ENCODE measurements around the gene SCN2A.

SCN2A gene

DNA sequence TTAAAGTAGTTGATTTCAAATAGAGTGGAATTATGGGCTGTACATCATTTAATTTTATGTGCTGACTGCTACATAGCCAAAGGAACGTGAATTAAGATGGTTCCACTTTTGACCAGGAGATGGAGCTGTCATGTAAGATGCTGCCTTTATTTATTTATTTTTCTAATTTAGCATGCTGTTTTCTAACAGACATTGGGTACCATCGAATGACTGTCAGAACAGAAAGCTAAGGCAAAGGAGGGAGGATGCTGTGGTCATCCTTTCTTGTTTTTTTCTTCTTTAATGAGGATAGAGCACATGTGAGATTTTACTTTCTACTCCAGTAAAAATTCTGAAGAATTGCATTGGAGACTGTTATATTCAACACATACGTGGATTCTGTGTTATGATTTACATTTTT lies at the start of gene SCN2A:
TSS of gene SCN2A (plus strand) at position 185 of the 400 bp plus-strand sequence. CDS start 56,410 bp downstream, outside the sequence.
- no peak for DNase-seq (ENCODE audit: low read depth)

DNA sequence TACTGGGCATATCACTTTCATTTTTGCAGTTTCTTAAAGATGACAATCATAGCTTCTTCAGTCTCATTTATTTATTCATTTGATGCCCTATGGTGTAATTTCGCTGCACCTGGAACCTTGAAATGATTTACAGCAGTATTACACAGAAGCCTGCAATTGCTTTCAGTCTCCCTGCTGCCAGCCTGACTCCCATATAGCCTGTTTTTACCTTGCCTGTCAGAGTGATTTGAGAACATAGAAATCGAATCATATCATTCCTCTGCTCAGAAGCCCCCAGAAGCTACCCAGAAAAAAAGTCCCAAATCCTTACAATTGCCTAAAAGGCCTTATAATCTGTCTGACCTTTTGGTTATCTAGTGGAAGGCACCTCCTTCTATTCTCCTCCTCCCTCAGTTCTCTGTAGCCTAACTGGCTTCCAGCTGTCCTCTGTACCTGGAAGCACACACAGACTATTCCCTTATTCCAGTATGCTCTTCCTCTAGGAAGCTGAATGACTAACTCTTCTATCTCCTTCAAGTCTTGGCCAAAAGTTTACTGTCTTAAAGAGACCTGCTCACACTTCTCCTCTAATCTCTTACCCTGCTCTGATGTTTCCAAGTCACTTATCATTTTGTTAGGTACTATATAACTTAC lies 48.0 kb upstream of the SCN2A start:
- no peak for DNase-seq (ENCODE audit: low read depth)

DNA sequence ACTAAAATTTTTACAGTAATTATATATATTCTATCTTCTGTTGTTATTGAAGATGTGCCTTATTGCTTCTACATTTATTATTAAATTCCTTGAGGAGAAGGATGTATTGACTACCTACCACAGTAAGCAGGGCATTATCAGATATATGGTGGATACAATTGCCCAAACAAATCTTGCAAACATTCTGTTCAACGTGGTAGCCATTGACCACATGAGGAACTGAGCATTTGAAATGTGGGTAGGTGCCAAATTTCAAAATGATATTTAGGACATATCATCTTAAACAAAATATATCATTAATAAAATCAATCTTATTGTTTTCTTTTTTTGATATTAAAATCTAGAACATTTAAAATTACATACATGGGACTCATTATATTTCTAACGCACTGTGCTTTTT lies 46.5 kb upstream of the SCN2A start:
- DNase-seq (ENCODE audit: low read depth): no peak

DNA sequence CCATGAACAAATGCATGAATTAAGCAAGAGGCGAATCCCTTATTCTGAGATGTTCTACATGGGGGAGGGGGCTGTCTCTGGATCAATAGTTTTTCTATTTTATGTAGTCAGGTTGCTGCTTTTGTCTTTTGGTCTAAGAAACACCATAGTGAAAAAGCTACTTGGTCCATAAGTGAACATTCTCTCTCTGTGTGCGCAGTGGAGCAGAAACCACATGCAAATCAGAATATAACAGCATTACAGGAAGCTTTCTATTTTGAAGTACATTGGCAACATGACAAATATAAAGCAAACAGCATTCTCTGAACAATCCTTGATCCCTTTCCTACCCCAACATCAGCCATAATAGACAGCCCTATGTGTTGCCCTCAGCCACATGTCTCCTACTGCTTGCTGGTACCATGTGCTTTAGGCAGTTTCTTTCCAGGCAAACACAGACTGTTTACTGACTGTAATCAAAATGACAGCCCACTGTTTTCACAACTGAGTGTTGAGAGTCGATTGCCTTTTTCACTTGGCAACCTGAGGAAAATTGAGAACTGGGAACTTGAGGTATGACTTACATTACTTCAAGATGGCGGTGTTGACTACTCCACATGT lies 45.9 kb upstream of the SCN2A start:
- no peak for DNase-seq (ENCODE audit: low read depth)

DNA sequence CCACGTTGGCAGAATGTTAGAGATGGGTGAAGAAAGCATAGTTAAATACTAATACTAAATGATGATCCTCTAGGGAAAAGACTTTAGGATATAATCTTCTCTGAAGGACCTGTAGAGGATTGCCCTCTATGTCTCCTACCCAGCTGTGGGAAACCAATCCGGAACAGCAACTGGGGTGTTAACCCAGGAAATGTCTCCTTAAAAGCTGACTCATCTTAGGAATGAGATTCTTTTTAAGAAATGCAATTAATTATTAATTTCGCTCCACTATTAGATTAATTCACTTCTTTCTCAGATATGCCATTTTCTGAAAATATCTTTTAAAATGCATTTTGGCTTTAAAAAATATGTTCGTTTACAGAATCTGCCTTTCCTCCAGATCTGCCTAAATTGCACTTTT lies 42.8 kb upstream of the SCN2A start:
- no peak for DNase-seq (ENCODE audit: low read depth)

DNA sequence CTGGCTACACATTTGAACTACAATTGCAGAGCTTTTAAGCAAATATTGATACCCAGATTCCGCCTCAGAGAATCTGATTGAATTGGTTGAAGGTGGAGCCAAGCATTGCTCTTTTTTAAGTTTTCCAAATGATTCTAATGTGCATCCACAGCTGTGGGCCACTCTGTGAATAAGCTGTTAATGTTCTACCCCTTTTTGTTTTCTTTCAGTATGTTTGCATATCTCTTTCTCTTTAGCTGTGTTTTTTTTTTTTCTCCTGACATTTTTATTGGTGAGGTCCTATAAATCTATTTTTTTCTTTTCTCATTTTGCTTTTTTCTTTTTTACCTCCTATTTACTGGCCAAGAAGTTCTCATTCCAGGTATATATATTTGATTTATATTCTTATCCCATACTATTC lies 41.9 kb upstream of the SCN2A start:
- DNase-seq (ENCODE audit: low read depth): no peak

DNA sequence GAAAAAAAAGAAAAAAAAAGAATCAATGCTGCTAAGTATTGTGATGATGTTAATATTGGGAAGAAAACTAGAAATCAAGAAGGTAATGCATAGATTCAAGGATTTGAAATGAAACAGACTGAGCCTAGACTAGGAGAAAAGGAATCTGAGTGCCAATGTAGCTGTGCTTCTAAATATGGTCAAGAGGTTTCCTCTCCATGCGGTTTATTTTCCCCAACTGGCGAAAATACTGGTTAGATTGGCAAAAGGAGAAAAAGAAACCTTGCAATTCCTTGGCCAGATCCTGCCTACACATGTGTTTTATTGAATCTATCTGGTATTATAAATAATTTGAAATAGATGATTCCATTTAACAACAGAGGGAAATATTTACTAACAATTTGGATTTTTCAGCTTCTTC lies 41.0 kb upstream of the SCN2A start:
- no peak for DNase-seq (ENCODE audit: low read depth)

DNA sequence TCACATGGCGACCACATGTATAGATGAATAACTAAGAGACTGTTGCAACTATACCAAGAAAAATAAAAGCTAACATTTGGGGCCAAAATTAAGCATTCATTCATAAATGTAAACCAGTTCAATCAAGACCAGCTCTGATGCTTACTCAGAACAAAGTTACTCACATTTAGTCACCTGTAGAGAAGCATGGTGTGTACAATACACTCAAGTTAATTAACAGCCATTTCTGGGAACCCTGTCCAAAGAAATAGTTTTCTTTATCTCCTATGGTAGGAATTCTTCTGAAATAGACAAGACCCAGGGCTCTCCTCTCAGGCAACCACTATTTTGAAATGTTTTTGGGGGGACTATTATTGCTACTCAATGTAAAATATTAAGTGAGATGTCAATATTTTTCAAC lies 37.0 kb upstream of the SCN2A start:
- DNase-seq (ENCODE audit: low read depth): no peak

DNA sequence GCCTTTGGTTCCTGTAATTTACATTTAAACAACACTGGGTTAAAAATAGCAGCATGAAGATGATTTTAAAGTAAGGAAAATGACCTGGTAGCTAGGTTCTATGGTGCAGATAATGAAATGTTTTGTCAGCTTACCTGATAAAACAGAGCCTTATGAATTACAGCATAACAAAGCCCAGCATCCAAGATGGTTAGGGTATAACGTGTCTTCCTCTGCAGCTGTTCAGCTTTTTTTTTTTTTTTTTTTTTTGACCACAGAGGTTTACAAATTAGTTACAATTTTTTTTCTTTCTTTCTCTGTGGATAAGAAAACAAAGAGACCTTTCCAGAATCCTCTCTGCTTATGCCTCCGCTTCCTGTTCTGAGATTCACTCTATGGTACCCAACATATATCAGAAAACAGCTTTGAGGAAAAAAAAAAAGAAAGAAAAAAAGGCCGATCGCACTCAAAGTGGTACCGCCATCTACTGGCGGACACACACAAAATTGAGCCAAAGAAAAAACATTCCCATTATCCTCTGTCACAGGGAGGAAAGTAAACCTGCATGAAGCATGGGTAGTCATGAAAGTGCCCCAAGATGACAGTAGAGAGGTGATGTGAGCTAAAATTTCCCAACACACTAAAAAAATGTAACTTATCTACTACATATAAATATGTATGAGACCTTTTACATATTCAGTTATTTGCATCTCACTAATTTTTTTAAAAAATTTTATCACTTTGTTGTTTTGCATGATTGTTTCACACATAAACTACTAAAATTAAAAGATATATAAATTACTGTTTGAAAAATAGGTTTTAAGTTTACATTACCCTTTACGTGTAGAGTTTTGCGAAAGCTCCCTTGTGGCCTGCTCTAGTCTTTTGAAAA lies 35.3 kb upstream of the SCN2A start, which contains the start of gene SCN3A:
TSS of gene SCN3A (minus strand) at position 362 of the 871 bp plus-strand sequence. CDS start 27,656 bp downstream, outside the sequence.
- DNase-seq (ENCODE audit: low read depth): no peak

DNA sequence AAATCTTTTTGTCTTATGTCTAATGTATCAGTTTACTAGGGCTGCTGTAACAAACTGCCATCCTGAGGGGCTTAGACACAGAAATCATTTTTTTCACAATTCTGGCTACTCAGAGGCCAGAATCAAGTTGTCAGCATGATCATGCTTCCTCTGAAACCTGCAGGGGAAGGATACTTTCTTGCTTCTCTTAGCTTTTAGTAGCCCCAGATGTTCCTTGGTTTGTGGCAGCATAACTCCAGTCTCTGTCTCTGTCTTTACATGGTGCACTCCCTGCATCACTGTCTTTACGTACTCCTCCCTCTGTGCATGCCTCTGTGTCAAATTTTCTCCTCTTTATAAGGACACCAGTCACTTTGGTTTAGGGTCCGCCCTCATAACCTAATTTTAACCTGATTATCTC lies 33.3 kb upstream of the SCN2A start:
- DNase-seq (ENCODE audit: low read depth): no peak

DNA sequence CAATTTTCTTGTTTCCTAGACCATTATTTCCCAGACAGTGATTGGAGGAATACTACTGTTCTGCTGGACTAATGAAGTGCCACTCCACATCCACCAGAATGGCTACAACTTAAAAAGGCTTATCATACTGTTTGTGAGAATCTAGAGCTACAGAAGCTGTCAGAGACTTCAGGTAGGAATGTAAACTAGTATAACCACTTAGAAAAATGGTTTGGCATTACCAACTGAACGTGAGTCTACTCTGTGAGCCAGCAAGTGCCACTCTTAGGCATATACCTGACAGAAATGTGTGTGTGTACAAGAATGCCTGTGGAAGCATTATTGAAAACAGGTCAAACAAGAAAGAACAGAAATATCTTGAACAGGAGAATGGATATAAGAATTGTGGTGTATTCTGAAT lies 31.1 kb upstream of the SCN2A start:
- DNase-seq (ENCODE audit: low read depth): no peak

DNA sequence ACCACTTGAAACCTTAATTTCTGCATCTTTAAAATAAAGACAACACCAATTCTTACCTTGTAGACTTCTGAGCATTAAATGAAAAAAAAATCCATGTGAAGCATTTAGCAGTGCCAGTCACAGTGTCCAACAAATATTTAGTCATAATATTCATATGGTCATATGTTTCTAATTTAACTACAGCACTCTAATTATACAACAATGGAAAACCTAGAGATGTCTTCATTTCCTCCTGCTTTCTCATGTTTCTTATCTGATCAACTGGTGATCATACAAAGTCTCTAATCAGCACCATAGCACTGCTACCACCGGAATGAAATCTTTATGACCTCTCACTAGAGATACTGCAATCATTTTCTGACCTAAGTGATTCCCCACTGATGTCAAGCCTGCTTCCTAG lies 25.1 kb upstream of the SCN2A start:
- DNase-seq (ENCODE audit: low read depth): no peak

DNA sequence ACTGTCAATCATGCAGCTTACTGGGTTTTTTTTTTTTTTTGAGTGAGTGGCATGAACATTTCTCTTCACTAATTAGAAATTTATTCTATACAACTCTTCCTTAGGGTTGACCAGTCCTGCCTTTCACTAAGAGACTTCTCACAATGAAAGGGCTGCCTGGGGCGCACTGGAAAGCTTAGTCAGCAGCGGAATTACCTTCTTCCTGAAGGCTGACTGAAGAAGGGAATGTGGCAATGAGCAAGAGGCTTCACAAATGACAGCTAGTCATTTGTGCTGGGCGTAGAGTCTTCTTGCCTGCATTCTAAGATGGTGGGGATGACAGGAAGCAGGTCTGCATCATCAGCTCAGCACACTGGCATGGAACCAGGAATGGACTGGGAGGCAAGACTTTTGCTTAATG lies 19.7 kb upstream of the SCN2A start:
- DNase-seq (ENCODE audit: low read depth): no peak

DNA sequence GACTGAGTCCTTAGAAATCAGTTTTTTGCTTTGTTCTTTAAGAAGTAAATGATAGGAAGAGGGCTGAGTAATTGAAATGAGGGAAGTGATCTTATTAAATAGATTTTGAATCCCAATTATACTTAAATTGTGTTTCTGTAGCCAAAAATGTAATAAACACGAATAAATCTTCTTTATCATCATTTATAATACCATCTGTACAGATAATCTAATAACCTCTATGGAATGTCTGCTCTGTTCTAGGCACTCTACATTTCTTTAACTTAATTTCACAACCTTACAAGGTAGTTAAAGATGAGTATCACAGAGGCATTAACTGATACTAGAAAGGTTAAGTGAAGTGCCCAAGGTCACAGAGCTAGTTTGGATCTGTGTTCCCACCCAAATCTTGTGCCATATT lies 14.3 kb upstream of the SCN2A start:
- no peak for DNase-seq (ENCODE audit: low read depth)

DNA sequence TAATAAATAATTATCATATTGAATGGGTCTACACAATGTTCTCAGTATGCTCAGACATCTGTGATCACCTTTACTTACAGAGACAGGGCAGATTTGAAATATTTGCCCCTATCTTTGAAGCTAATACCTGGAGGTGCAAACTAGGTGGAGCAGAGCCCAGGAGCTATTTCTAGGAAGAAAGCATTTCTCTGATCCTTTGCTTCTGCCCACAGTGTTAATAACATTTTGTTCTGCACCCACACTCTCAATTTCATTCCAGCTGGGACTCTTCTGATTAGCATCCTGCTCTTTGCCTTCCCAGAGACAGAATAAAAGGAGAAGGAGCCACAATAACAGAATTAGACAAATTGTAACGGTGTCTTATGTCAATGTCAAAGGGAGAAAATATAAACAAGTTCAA lies 11.6 kb upstream of the SCN2A start:
- DNase-seq (ENCODE audit: low read depth): no peak

DNA sequence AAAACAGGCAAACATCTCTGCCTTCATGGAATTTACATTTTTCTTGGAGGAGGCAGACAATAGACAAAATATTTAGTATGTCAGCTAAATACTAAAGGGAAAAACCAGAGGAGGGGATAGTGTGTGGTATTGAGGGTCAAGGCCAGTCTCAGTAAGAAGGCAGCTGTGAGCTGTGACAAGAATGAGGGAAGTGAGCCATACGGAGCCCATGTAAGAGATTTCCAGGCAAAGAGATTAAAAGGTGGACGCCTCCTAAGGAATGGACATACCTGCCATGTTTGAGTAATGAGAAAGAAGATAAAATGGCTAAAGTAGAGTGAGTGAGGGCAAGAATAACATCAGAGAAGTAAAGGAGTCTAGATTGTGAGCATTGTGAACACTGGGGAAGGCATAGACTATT lies 2.2 kb upstream of the SCN2A start:
- no peak for DNase-seq (ENCODE audit: low read depth)

DNA sequence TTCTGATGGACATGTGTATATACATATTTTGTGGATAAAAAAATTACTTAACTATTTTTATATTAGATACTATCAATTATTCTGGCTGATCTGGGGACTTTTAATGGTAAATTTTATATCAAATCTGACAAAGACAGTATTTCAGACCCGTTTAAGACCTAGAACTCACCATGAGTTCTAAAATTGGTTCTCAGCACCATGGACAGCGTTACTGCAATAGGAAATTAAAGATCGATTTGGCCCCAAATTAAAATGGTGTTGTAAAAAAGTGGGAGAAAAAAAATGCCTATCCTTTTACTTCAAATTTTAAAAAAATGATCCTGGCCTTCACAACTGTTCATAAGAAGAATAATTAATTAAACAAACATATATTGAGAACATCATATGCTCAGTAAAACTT lies 919 bp upstream of the SCN2A start:
- no peak for DNase-seq (ENCODE audit: low read depth)

DNA sequence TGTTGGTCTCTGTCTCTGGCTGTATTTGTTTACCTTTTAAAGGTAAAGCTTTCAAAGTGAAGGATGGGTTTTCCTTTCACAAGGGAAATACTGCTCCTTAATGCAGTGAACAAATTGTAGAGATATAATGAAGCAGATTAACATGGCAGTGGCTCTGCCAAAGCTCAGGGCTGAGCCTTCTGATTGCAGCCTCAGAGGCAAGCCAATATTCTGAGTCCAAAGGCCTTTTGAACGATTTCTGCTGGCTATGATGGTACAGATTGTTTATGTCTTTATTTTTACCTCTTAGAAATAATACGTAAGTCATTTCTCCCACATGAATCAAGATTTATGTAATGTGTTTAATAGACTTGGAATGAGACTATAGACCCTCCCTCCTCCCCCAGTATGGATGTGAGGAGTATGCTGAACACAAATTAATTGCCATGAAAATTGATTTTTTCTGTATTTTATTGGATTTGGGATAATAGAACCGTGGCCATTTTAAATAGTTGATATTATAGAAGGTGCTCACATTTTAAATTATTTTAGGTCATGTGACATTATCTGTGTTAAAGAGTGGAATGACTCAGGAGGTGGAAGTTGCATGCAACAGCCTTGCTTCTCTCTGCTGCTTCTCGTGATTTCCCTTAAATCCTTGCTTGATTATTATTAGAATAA lies 772 bp downstream of the SCN2A start:
- no peak for DNase-seq (ENCODE audit: low read depth)

DNA sequence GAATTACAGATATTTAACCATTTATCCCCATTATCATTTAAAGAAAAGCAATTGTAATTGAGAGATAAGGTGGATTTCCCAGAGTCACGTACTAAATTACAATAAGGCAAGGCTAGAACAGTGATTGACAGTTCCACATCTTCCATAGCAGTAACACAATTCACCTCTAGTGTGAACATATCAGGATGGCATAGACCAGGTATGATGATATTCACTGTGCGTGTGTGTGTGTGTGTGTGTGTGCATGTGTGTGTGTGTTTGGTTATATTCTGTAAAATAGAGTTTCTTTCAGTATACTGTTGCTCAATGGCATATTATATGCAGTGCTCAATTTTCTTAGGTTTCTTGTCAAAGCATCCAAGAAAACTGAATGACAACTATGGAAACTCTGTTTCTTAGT lies 1.7 kb downstream of the SCN2A start:
- no peak for DNase-seq (ENCODE audit: low read depth)

DNA sequence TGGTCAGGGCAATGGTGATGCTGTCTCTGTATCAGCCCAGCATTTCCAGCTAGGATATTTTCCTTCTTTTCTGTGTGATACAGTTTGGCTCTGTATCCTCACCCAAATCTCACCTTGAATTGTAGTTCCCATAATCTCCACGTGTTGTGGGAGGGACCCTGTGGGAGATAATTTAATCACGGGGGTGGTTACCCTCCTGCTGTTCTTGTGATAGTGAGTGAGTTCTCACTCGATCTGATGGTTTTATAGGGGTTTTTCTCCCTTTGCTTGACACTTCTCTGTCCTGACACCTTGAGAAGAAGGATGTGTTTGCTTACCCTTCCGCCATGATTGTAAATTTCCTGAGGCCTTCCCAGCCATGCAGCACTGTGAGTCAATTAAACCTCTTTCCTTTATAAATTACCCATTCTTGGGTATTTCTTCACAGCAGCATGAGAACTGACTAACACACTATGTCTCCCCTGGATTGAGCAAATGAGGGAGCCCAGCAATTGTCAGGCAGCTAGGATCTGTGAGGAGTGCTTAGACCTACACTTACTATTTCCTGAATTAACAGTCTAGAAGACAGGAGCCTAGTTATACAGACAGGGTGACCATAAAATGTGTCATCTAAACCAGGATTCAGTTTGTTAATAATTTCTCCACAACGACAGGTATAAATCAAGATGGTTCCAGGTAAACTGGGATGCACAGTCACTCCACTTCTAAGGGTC lies 6.0 kb downstream of the SCN2A start:
- DNase-seq (ENCODE audit: low read depth): no peak

DNA sequence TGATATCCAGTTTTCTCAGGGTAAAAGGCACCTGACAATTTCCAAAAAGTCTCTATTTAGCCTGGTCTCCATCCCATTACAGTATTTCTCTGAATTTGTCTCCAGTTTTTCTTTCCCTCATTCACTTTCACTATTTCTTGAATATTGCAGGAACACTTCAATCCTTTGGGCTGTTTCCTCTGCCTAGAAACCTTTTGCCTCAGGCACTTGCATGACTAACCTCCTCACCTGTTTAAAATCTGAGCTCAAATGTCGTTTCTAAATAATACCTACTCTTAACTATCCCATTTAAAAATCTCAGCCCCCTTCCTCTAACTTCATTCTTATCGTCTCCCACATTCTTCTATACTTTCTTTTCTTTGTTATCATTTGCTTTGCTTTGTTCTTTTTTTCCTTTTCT lies 9.0 kb downstream of the SCN2A start:
- DNase-seq (ENCODE audit: low read depth): no peak

DNA sequence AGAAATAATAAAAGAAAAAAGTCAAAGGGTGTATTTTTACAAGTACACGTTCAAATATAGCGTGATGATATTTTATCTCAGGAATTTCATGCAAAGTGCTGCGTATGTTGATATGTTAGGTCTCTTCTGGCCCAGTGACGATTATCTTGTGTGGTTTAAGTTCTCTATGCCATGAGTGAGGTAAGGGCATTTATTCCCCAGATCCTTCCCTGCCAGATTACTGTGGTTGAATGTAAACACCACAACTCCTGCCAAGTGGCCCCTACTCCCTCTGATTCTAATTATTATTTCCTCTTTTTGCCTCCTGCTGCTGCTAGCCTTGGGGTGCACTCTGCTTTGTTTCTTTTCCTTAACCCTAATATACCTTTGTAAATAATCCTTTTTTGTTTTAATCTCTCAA lies 12.2 kb downstream of the SCN2A start:
- no peak for DNase-seq (ENCODE audit: low read depth)

All from stimulated activated CD8-positive, alpha-beta memory T cell treated with anti-CD3 and anti-CD28 coated beads, Interleukin-15, amount 100 ng/mL, for 1 hour (primary cell).